HepG2 (cell line): ENCODE data around the gene CRIM1. TPM values are rescaled to one million over a fixed set of nuclear protein-coding genes. Genes with fewer than 3 reads are reported as not detected.
A peak's percentile ranks its signal among the peaks of the same experiment; 100 is the strongest.

Experiments
- FOSL2 ChIP-seq: sonication (generic); formaldehyde crosslinking; IDR thresholded peaks from 2 replicates; pipeline ENCODE4 v1.4.0; 2020; ENCODE audit warnings: missing genetic modification reagents
- MEIS2 ChIP-seq: sonication (generic); formaldehyde crosslinking; IDR thresholded peaks from 2 replicates; pipeline ENCODE4 v1.9.0; 2021; ENCODE audit warnings: mild to moderate bottlenecking, missing genetic modification reagents
- ZNF136 ChIP-seq: sonication (generic); formaldehyde crosslinking; IDR thresholded peaks from 2 replicates; pipeline ENCODE4 v1.8.1; 2022; ENCODE audit warnings: low read depth, mild to moderate bottlenecking, moderate library complexity, missing genetic modification reagents
- ZNF468 ChIP-seq: sonication (generic); formaldehyde crosslinking; IDR thresholded peaks from 2 replicates; pipeline ENCODE4 v1.8.0; 2022; ENCODE audit warnings: mild to moderate bottlenecking, moderate library complexity, missing genetic modification reagents
- polyA plus RNA-seq, 8 experiments: library from polyadenylated mRNA; depleted of rRNA in 3 of 8; stranded (reverse) in 7 of 8; unstranded in 1 of 8; fragments of >200 nt; fragmentation: Illumina TruSeq in 4 of 8; extraction: Trizol in 4 of 8; gene quantifications; 2 replicates each; pipeline versions ENCODE4 v1.2.1 to v1.2.3, GENCODE V29; 2011 to 2016; ENCODE audit warnings: low read depth in 4 of 8, missing spikeins in 1 of 8, mixed read lengths in 1 of 8; ENCODE audit not compliant: insufficient read depth in 1 of 8
- total RNA-seq, 5 experiments: library from RNA; depleted of rRNA; stranded (reverse); fragments of >200 nt; fragmentation: Illumina TruSeq; extraction: Trizol; gene quantifications; 2 replicates each; pipeline ENCODE4 v1.2.3, GENCODE V29; 2016; ENCODE audit warnings: low read depth in 1 of 5
- TF ChIP-seq, protein P1 (sequence below): sonication (generic); formaldehyde crosslinking; IDR thresholded peaks from 2 replicates; pipeline ENCODE4 v1.4.0; 2020; ENCODE audit warnings: missing genetic modification reagents, borderline replicate concordance
- TF ChIP-seq, protein P2 (sequence below), 2 experiments: IDR thresholded peaks; 2 replicates each; pipeline ENCODE4 v1.6.1; 2011 to 2012; ENCODE audit warnings: low read length in 2 of 2, borderline replicate concordance in 1 of 2, low read depth in 1 of 2, mild to moderate bottlenecking in 1 of 2, moderate library complexity in 1 of 2
- TF ChIP-seq, protein P3 (sequence below): sonication (generic); formaldehyde crosslinking; IDR thresholded peaks from 2 replicates; pipeline ENCODE4 v1.4.0; 2020; ENCODE audit warnings: missing genetic modification reagents, mild to moderate bottlenecking, borderline replicate concordance
- TF ChIP-seq, protein P4 (sequence below): IDR thresholded peaks from 2 replicates; pipeline ENCODE4 v1.6.1; 2016; ENCODE audit warnings: mild to moderate bottlenecking
- TF ChIP-seq, protein P5 (sequence below), 2 experiments: fragments of 450-650 bp in 1 of 2; sonication (generic) in 1 of 2; formaldehyde crosslinking in 1 of 2; IDR thresholded peaks; 2 replicates each; pipeline versions ENCODE4 v1.6.1 to v1.8.0; 2016 to 2022; ENCODE audit warnings: antibody characterized with exemption in 1 of 2, mild to moderate bottlenecking in 1 of 2, missing genetic modification reagents in 1 of 2

The CRIM1 gene
- total and polyA plus RNA-seq, 2 of the 13 experiments (the other 11 are each of a cell fraction or from before 2014, with no cell fraction given), result 39.1 to 69.9 TPM

DNA sequence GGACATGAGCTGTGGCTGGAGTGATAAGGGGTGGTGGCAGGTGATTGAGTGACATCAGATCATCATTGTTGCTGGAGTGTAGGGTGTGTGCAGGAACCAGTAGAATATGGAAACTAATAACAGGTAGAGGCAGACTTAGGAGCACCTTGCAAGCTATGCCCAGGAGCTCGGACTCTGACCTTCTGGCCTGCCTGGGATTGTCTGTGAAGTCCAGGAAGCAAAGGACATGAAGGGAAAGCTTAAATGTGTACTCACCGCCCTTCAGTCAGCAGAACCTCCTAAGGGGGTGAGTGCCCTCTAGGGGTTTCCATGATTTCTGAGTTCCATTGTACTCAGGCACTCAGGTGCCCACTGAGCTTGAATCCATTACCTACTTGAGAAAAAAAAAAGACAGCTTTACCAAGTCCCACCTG, 104.2 kb downstream of the CRIM1 start (continued):
- TF ChIP-seq, protein P1, sequence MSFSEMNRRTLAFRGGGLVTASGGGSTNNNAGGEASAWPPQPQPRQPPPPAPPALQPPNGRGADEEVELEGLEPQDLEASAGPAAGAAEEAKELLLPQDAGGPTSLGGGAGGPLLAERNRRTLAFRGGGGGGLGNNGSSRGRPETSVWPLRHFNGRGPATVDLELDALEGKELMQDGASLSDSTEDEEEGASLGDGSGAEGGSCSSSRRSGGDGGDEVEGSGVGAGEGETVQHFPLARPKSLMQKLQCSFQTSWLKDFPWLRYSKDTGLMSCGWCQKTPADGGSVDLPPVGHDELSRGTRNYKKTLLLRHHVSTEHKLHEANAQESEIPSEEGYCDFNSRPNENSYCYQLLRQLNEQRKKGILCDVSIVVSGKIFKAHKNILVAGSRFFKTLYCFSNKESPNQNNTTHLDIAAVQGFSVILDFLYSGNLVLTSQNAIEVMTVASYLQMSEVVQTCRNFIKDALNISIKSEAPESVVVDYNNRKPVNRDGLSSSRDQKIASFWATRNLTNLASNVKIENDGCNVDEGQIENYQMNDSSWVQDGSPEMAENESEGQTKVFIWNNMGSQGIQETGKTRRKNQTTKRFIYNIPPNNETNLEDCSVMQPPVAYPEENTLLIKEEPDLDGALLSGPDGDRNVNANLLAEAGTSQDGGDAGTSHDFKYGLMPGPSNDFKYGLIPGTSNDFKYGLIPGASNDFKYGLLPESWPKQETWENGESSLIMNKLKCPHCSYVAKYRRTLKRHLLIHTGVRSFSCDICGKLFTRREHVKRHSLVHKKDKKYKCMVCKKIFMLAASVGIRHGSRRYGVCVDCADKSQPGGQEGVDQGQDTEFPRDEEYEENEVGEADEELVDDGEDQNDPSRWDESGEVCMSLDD (CRISPR knock-in tag), result no peak
- TF ChIP-seq FOSL2 (CRISPR knock-in tag) (peak; percentile 63), MEIS2 (0 out of 2 replicates have a peak, but pooled peaks have one; percentile 50), ZNF468 (CRISPR knock-in tag) (no peak), ZNF136 (CRISPR knock-in tag) (no peak)
- TF ChIP-seq, protein P2, sequence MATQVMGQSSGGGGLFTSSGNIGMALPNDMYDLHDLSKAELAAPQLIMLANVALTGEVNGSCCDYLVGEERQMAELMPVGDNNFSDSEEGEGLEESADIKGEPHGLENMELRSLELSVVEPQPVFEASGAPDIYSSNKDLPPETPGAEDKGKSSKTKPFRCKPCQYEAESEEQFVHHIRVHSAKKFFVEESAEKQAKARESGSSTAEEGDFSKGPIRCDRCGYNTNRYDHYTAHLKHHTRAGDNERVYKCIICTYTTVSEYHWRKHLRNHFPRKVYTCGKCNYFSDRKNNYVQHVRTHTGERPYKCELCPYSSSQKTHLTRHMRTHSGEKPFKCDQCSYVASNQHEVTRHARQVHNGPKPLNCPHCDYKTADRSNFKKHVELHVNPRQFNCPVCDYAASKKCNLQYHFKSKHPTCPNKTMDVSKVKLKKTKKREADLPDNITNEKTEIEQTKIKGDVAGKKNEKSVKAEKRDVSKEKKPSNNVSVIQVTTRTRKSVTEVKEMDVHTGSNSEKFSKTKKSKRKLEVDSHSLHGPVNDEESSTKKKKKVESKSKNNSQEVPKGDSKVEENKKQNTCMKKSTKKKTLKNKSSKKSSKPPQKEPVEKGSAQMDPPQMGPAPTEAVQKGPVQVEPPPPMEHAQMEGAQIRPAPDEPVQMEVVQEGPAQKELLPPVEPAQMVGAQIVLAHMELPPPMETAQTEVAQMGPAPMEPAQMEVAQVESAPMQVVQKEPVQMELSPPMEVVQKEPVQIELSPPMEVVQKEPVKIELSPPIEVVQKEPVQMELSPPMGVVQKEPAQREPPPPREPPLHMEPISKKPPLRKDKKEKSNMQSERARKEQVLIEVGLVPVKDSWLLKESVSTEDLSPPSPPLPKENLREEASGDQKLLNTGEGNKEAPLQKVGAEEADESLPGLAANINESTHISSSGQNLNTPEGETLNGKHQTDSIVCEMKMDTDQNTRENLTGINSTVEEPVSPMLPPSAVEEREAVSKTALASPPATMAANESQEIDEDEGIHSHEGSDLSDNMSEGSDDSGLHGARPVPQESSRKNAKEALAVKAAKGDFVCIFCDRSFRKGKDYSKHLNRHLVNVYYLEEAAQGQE (IDR thresholded peaks at IDR 0.05; ENCODE audit: borderline replicate concordance in 1 of 2, low read depth in 1 of 2, low read length in 2 of 2), result no peak
- TF ChIP-seq, protein P3, sequence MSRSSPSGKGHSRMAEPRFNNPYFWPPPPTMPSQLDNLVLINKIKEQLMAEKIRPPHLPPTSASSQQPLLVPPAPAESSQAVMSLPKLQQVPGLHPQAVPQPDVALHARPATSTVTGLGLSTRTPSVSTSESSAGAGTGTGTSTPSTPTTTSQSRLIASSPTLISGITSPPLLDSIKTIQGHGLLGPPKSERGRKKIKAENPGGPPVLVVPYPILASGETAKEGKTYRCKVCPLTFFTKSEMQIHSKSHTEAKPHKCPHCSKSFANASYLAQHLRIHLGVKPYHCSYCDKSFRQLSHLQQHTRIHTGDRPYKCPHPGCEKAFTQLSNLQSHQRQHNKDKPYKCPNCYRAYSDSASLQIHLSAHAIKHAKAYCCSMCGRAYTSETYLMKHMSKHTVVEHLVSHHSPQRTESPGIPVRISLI (CRISPR knock-in tag), result peak; percentile 57; the same call in 1 of the 2 replicates
- TF ChIP-seq, protein P4, sequence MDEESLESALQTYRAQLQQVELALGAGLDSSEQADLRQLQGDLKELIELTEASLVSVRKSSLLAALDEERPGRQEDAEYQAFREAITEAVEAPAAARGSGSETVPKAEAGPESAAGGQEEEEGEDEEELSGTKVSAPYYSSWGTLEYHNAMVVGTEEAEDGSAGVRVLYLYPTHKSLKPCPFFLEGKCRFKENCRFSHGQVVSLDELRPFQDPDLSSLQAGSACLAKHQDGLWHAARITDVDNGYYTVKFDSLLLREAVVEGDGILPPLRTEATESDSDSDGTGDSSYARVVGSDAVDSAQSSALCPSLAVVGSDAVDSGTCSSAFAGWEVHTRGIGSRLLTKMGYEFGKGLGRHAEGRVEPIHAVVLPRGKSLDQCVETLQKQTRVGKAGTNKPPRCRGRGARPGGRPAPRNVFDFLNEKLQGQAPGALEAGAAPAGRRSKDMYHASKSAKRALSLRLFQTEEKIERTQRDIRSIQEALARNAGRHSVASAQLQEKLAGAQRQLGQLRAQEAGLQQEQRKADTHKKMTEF, result peak; percentile 69; the same call in 1 of the 2 replicates
- TF ChIP-seq, protein P5, sequence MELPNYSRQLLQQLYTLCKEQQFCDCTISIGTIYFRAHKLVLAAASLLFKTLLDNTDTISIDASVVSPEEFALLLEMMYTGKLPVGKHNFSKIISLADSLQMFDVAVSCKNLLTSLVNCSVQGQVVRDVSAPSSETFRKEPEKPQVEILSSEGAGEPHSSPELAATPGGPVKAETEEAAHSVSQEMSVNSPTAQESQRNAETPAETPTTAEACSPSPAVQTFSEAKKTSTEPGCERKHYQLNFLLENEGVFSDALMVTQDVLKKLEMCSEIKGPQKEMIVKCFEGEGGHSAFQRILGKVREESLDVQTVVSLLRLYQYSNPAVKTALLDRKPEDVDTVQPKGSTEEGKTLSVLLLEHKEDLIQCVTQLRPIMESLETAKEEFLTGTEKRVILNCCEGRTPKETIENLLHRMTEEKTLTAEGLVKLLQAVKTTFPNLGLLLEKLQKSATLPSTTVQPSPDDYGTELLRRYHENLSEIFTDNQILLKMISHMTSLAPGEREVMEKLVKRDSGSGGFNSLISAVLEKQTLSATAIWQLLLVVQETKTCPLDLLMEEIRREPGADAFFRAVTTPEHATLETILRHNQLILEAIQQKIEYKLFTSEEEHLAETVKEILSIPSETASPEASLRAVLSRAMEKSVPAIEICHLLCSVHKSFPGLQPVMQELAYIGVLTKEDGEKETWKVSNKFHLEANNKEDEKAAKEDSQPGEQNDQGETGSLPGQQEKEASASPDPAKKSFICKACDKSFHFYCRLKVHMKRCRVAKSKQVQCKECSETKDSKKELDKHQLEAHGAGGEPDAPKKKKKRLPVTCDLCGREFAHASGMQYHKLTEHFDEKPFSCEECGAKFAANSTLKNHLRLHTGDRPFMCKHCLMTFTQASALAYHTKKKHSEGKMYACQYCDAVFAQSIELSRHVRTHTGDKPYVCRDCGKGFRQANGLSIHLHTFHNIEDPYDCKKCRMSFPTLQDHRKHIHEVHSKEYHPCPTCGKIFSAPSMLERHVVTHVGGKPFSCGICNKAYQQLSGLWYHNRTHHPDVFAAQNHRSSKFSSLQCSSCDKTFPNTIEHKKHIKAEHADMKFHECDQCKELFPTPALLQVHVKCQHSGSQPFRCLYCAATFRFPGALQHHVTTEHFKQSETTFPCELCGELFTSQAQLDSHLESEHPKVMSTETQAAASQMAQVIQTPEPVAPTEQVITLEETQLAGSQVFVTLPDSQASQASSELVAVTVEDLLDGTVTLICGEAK (IDR thresholded peaks at IDR 0.05), result no peak
- TF ChIP-seq, protein P5 (CRISPR knock-in tag; IDR thresholded peaks at IDR 0.05), result no peak
